ENCODE measurements around the gene TTC9. TPM values are rescaled to one million over a fixed set of nuclear protein-coding genes. Genes with fewer than 3 reads are reported as not detected.

TTC9 gene
- total RNA-seq, 2 experiments from 2014 or later, result 7.8 to 11.8 TPM

DNA sequence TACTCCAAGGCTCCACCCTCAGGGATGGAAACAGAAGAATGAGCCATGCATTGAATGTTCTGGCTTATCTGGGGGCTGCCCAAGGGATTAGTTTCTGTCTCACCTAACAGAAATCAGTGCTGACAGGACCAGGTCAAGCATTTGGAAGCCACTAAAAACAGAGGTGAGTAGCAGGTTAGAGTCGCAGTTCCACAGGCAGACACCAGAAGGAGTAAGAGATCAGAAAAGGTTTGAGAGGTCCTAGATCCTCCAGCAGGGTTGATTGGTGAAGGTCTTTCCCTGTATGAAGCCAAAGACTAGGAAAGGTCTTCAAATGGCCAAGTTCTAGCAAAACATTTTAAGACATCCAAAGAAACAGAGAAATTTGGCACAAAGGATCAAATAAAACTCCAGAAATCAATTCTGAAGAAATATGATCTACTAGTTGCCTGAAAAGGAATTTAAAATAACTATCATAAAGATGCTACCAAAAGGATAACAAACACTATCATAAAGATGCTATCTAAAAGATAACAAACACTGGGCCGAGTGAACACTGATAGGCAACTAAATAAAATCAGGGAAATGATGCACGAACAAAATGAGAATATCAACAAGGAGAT is 19.5 kb upstream of the TTC9 start:
- ATAC-seq, result peak; percentile 84
- no peak overlapping the region for H3K27ac Mint-ChIP-seq
- peaks cover 8% of the 10 kb centered on the region for H3K27me3 Mint-ChIP-seq
- peaks cover 6% of the 10 kb centered on the region for H3K9me3 Mint-ChIP-seq (ENCODE audit: low read depth)
- H3K4me1 Mint-ChIP-seq, result no peaks in the 10 kb centered on the region
- CTCF ChIA-PET, result interaction anchor here (0.9 to 7.9 kb wide), 8 partner anchors 17 to 195 kb away, joined by 3 to 44 read pairs (median 5); partner anchors contain the start of gene TTC9
- DNase-seq, result peak; percentile 62
- H3K36me3 Mint-ChIP-seq, result peaks cover 6% of the 10 kb centered on the region
- H3K4me3 Mint-ChIP-seq, result no peak overlapping the region

DNA sequence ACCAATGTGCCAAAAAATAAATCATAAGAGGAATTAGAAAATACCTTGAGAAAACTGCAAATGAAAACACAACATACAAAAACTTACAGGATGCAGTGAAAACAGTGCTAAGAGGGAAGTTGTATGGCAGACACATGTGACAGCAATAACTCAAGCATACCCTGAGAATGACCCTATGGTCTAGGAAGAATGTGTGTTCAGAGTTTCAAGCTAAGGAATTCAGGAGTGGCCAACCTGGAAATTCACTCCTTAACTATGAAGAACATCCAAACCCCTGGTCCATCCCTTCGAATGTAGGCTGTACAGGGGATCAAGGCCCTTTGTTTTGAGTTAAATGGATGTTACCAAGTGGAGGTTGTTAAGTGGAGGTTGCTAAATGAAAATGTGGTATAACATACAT is 16.7 kb upstream of the TTC9 start:
- Mint-ChIP-seq H3K4me3 (no peak overlapping the region), H3K27ac (no peak overlapping the region), H3K27me3 (peaks cover 3% of the 10 kb centered on the region), H3K36me3 (peaks cover 8% of the 10 kb centered on the region), H3K4me1 (no peaks in the 10 kb centered on the region), H3K9me3 (ENCODE audit: low read depth) (peaks cover 8% of the 10 kb centered on the region)
- CTCF ChIA-PET, result interaction anchor here (7.9 kb wide), 1 partner anchor 90 kb away, joined by 44 read pairs; no protein-coding TSS in a partner anchor
- ATAC-seq (no peak), DNase-seq (no peak)

DNA sequence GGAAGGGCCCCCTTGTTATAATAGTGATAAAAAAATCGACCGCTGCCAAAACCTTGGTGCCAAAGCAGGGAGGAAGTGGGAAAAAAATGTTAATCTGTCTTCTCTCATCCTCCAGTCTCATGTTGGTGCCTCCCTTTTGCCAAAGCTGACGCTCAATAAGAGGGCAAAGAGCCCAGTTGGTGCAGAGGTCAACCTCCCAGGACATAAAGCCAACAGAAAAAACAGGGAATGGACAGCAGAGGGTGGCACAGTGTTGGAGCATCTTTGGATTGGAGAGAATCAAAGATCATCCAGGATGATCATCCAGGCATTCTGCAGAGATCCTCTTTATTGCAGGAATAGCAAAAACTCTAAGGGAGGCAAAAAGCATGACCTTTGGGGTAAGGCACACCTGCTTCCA is 9.8 kb upstream of the TTC9 start:
- peaks cover 6% of the 10 kb centered on the region for H3K36me3 Mint-ChIP-seq
- no peaks in the 10 kb centered on the region for H3K27me3 Mint-ChIP-seq
- CTCF ChIA-PET, result interaction anchor here (1.0 kb wide), 1 partner anchor 185 kb away, joined by 3 read pairs; no protein-coding TSS in a partner anchor

DNA sequence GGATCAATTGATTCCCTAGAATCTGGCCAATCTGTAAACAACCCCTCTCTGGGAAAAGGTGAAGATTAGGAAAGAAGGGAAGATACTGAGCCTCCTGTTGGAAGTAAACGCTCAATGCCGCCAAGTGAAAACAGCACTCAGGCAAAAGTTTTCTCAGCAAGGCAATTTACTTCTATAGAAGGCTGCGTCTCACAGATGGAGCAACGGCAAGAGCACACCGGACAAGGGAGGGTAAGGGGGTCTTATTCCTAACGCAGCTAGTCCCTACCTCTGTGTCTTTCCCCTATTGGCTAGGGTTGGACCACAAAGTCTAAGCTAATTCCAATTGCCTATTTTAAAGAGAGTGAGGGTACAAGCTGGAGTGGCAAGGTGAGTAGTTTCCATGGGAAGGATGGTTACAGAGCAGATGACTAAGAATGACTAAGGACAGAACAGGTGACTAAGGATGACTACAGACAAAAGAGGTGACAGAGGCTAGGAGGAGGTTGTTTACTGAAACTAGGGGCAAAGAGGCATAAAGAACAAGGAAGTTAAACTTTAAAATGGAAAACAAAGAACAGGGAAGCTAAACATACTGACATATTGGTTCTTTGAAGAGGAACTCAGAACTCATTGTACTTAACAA is 5.6 kb upstream of the TTC9 start:
- no peak for DNase-seq
- Mint-ChIP-seq H3K4me1 (peaks cover 17% of the 10 kb centered on the region), H3K27ac (no peak overlapping the region), H3K9me3 (ENCODE audit: low read depth) (peaks cover 4% of the 10 kb centered on the region), H3K4me3 (no peak overlapping the region), H3K36me3 (peaks cover 2% of the 10 kb centered on the region), H3K27me3 (peaks cover 5% of the 10 kb centered on the region)
- CTCF ChIA-PET, result no interaction called here
- ATAC-seq, result no peak

More for the DNA sequence above, 9.8 kb upstream of the TTC9 start:
- H3K9me3 Mint-ChIP-seq (ENCODE audit: low read depth), result peaks cover 5% of the 10 kb centered on the region
- H3K4me1 Mint-ChIP-seq, result no peaks in the 10 kb centered on the region
- ATAC-seq, result no peak
- no peak for DNase-seq
- H3K27ac Mint-ChIP-seq, result no peak overlapping the region
- no peak overlapping the region for H3K4me3 Mint-ChIP-seq

DNA sequence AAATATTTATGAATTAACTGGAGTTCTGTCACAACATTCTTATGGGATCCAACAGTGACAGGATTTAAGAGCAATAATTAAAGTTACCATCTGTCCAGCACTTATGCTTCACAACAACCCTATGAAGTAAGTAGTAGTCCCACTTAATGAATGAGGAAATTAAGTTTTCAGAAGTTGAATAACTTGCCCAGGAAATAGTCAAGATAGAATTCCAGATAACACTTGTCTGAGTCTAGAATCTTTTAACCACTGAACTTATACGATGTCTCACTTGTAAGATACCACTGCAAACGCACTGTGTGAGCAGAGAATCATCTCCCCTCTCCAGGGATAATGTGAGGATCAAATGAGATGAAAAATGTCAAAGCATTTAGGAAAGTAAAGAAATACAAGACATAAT is 3.3 kb upstream of the TTC9 start:
- ATAC-seq (no peak), DNase-seq (no peak)
- Mint-ChIP-seq H3K4me3 (no peak overlapping the region), H3K36me3 (peaks cover 6% of the 10 kb centered on the region), H3K9me3 (ENCODE audit: low read depth) (peaks cover 4% of the 10 kb centered on the region), H3K4me1 (peaks cover 27% of the 10 kb centered on the region), H3K27ac (no peak overlapping the region), H3K27me3 (peaks cover 5% of the 10 kb centered on the region)
- CTCF ChIA-PET, result interaction anchor here (0.7 to 0.9 kb wide), 3 partner anchors 8 to 171 kb away, joined by 3 to 4 read pairs (median 3); partner anchors contain the start of gene MAP3K9

DNA sequence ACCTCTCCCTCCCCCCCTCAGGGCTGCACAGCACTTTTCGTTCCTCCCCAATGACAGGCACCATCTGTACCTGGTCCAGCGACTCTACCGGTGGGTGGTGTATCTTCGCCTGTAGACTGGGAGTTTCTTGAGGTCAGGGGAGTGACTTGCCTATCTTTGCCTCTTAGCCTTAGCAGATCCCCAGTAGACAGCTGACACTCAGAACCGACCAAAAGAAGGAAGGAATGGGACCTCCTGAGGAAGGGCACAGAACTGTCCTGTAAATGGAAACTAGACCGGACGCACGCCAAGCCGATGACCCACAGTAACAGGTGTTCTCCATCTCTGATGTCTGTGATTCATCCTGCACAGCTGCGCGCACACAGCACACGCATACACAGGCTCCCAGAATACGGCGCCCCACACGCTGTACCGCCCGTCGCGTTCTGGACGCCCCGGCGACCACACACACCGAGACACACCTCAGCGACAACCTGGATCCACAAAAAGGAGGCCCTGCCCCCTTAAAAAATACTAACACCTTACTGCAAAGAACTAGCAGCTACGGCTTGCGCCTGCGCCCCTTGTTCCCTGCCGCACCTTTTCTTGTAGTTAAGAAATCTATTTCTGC is 673 bp upstream of the TTC9 start:
- Mint-ChIP-seq H3K27ac (peak overlapping the region; percentile 84), H3K4me3 (peak overlapping the region; percentile 94), H3K4me1 (peaks cover 49% of the 10 kb centered on the region), H3K9me3 (ENCODE audit: low read depth) (peaks cover 4% of the 10 kb centered on the region), H3K36me3 (peaks cover 7% of the 10 kb centered on the region), H3K27me3 (peaks cover 5% of the 10 kb centered on the region)
- DNase-seq, result peak; percentile 66
- CTCF ChIA-PET, result interaction anchor here (1.0 to 2.6 kb wide), 6 partner anchors 17 to 176 kb away, joined by 3 to 13 read pairs (median 4); no protein-coding TSS in a partner anchor
- ATAC-seq, result peak; percentile 69

DNA sequence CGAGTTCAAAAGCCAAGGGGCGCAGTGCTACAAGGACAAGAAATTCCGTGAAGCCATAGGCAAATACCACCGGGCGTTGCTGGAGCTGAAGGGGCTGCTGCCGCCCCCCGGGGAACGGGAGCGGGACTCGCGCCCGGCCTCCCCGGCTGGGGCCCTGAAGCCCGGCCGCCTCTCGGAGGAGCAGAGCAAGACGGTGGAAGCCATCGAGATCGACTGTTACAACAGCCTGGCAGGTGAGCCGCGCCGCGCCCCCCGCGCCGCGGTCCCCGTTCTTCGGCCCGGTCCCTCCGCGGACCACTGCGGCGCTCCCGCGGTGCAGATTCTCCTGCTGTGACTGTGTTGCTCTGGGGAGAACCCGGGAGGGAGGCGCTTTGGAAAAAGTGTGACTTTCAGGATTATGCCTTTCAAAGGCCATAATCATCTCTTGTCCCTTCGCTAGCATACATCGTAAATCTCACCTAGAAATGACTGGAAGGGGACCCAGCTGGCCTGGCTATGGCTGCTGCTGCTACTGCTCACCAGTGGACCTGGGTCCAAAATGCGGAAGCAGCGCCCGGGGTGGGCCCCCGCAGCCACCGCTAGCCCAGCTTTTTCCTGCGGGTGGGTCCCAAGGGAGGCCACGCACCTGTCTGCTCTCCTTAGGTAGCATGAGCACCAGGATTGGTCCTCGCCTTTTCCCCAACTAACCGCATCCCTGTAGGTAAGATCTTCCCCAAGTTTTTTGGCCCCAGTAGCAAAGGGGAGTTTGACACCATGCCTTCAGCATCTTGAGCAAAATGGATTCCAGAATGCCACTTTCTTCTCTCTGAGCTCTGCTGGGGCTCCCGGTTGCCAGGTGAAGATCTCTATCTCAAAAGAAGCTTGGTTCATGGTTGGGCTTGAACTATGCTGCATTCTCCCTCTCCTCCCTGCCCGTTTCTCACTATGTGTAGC is 853 bp downstream of the TTC9 start:
- ATAC-seq (peak; percentile 52), DNase-seq (peak; percentile 62)
- H3K4me3 Mint-ChIP-seq, result peak overlapping the region; percentile 90
- no peaks in the 10 kb centered on the region for H3K9me3 Mint-ChIP-seq (ENCODE audit: low read depth)
- H3K27me3 Mint-ChIP-seq, result peaks cover 5% of the 10 kb centered on the region
- H3K27ac Mint-ChIP-seq, result peak overlapping the region; percentile 86
- CTCF ChIA-PET, result interaction anchor here (0.8 to 2.9 kb wide), 6 partner anchors 10 to 355 kb away, joined by 3 to 13 read pairs (median 6); no protein-coding TSS in a partner anchor
- H3K36me3 Mint-ChIP-seq, result peaks cover 6% of the 10 kb centered on the region
- peaks cover 58% of the 10 kb centered on the region for H3K4me1 Mint-ChIP-seq

DNA sequence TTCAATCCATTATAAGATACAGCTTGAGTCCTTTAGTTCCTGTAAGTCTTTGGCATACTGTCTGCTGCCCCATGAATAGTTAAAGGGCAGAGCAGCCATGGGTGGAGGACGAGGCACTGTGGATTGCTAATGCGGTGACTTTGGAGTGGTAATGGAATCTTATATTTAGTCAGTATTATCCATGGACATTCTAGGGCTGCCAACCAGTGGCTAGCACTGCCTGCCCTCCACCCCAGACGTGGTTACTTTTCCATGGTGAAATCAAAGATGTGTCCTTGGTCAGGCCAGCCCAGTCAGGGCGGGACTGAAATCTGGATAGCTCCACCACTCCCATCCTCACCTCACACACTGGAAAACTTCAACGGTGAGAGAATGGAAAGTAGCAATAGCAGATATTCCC is 2.3 kb downstream of the TTC9 start:
- Mint-ChIP-seq H3K9me3 (ENCODE audit: low read depth) (no peaks in the 10 kb centered on the region), H3K4me1 (peaks cover 58% of the 10 kb centered on the region), H3K27ac (no peak overlapping the region), H3K4me3 (peak overlapping the region; percentile 90), H3K27me3 (peaks cover 5% of the 10 kb centered on the region), H3K36me3 (peaks cover 14% of the 10 kb centered on the region)
- CTCF ChIA-PET, result interaction anchor here (2.9 kb wide), 1 partner anchor 10 kb away, joined by 12 read pairs; no protein-coding TSS in a partner anchor
- ATAC-seq (no peak), DNase-seq (no peak)

DNA sequence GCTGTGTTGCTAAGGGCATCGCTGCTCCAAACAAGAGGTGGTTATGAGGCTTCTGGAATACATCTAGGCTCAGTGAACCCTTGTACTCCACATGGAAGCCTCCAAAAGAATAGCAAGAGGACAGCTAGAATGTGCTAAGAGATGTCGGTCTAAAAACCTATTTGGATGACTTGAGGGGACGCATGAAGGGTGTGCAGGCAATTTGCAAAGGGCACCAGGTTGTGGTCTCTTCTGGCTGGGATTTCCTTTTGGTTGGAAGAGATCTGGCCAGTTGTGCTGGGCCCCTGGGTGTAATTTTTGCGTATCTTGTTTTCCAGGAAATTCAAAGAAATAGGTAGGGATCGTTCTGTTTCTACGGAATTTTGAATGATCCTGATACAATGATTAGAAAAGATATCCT is 4.2 kb downstream of the TTC9 start:
- Mint-ChIP-seq H3K27me3 (peaks cover under 1% of the 10 kb centered on the region), H3K36me3 (peaks cover 22% of the 10 kb centered on the region), H3K27ac (no peak overlapping the region), H3K9me3 (ENCODE audit: low read depth) (no peaks in the 10 kb centered on the region), H3K4me3 (no peak overlapping the region), H3K4me1 (peaks cover 51% of the 10 kb centered on the region)
- CTCF ChIA-PET, result interaction anchor here (0.7 to 1.3 kb wide), 2 partner anchors 11 to 62 kb away, joined by 3 read pairs; no protein-coding TSS in a partner anchor
- no peak for ATAC-seq
- no peak for DNase-seq

DNA sequence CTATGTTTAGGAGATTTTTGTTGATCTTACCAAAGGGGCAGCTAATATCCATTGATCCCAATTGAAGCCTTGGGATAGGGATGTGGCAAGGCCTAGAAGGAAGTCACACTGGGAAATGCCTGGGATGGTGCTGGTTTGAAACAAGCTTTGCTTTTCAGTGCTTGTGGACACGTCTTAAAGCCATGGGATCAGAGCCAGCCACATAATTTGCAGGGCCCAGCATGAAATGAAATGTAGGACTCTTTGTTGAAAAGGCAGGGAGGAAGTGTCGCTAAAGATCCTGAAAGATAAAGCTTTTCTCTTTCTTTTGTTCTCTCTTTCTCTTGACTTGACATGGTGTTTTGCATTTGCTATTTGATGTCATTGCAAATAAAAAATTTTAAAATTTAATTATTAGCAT is 5.0 kb downstream of the TTC9 start:
- peaks cover 52% of the 10 kb centered on the region for H3K4me1 Mint-ChIP-seq
- no peaks in the 10 kb centered on the region for H3K9me3 Mint-ChIP-seq (ENCODE audit: low read depth)
- no peaks in the 10 kb centered on the region for H3K27me3 Mint-ChIP-seq
- DNase-seq (no peak), ATAC-seq (no peak)
- H3K4me3 Mint-ChIP-seq, result no peak overlapping the region
- CTCF ChIA-PET, result no interaction called here
- H3K36me3 Mint-ChIP-seq, result peaks cover 26% of the 10 kb centered on the region
- no peak overlapping the region for H3K27ac Mint-ChIP-seq

DNA sequence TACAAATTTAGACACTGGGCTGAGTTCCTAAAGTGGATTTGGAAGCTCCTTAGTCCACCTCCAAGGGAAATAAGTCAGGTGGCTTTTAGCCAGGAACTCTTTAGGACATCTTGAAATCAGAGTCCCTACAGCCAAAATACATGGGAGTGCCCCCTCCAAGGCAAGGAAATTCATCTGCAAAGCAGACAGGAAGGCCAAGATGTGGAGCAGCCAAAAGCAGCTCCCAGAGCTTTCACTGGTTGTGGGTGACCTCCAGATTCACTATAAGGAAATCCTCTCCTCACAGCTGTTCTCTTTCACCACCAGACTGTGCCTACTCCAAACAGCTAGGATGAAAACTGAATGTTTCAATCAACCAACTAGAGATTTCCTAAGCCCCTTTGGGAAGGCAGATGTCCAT is 6.6 kb downstream of the TTC9 start:
- Mint-ChIP-seq H3K27me3 (no peaks in the 10 kb centered on the region), H3K36me3 (peaks cover 32% of the 10 kb centered on the region), H3K4me1 (peaks cover 60% of the 10 kb centered on the region), H3K27ac (no peak overlapping the region), H3K4me3 (no peak overlapping the region), H3K9me3 (ENCODE audit: low read depth) (no peaks in the 10 kb centered on the region)
- DNase-seq, result no peak
- ATAC-seq, result no peak
- CTCF ChIA-PET, result interaction anchor here (1.2 to 1.9 kb wide), 2 partner anchors 65 to 259 kb away, joined by 4 to 5 read pairs; partner anchors contain the start of gene PCNX1

DNA sequence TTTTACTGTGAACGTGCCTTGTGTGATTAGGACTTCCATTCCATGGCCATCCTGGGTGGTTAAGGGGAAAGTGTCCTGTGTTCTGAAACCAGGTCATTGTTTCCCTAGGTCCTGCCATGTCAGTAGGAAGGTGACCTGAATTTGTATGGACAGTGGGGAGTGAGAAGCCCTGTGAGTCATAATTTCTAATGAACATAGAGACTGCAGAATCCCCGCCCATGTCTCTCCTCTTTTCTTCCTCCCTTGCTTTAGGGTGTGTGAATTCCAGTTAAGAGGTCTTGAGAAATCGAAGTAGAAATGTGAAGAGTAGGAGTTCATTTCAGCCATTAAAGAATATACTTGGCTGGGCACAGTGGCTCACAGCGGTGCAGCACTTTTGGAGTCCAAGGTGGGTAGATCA is 8.1 kb downstream of the TTC9 start:
- no peaks in the 10 kb centered on the region for H3K9me3 Mint-ChIP-seq (ENCODE audit: low read depth)
- peaks cover 36% of the 10 kb centered on the region for H3K36me3 Mint-ChIP-seq
- H3K4me1 Mint-ChIP-seq, result peaks cover 61% of the 10 kb centered on the region
- CTCF ChIA-PET, result no interaction called here
- ATAC-seq (no peak), DNase-seq (no peak)
- H3K27ac Mint-ChIP-seq, result no peak overlapping the region
- H3K27me3 Mint-ChIP-seq, result no peaks in the 10 kb centered on the region
- no peak overlapping the region for H3K4me3 Mint-ChIP-seq
